ENCODE measurements around the gene GDF2. TPM values are rescaled to one million over a fixed set of nuclear protein-coding genes. Genes with fewer than 3 reads are reported as not detected.

Gene GDF2
- total and polyA plus RNA-seq, 3 experiments from 2014 or later, result not detected

DNA sequence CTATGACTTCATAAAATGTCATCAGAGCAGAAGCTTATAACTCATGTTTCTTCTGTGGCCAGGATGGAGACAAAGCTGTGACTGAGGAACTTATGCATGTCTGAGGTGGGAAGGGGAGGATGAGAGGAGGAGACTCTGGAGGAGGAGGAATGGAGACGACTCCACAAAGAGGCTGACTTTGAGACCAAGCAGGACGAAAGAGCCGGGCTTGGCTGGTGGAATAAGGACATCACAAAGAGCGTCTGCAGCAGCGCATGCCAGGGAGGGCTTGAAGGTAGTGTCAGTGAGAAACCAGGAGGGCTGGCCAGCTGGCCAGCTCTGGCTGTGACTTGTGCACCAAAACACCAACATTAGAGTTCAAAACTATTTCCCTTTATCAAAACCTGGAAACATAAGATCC lies 6.1 kb upstream of the GDF2 start:
- no peak overlapping the region for H3K4me3 ChIP-seq (ENCODE audit: low read length)
- DNase-seq, result no peak
- peaks cover 11 to 13% (median 12%) of the 10 kb centered on the region in 3 donors for H3K4me1 Mint-ChIP-seq
- ChIA-PET POLR2A (no interaction called here), CTCF (interaction anchor here (7.3 to 10.1 kb wide), 2 partner anchors 268 to 289 kb away, joined by 95 to 236 read pairs; no protein-coding TSS in a partner anchor)
- no peaks in the 10 kb centered on the region for H3K9me3 ChIP-seq (ENCODE audit: low read length)
- peaks cover 14% of the 10 kb centered on the region for H3K4me1 ChIP-seq (ENCODE audit: insufficient read depth, low read length)
- no peak overlapping the region for H3K4me3 Mint-ChIP-seq
- H3K36me3 Mint-ChIP-seq, result no peaks in the 10 kb centered on the region
- no peaks in the 10 kb centered on the region for H3K9me3 Mint-ChIP-seq
- no peaks in the 10 kb centered on the region for H3K27me3 ChIP-seq (ENCODE audit: insufficient read depth, low read length, poor library complexity, severe bottlenecking)
- peaks cover 1 to 4% of the 10 kb centered on the region in 2 donors for H3K27me3 Mint-ChIP-seq
- no peaks in the 10 kb centered on the region for H3K36me3 ChIP-seq (ENCODE audit: insufficient read depth, low read length)
- H3K27ac Mint-ChIP-seq, result peak overlapping the region in 1 of 8 donors; percentile 27
- no peak overlapping the region for H3K27ac ChIP-seq (ENCODE audit: low read depth, low read length)

DNA sequence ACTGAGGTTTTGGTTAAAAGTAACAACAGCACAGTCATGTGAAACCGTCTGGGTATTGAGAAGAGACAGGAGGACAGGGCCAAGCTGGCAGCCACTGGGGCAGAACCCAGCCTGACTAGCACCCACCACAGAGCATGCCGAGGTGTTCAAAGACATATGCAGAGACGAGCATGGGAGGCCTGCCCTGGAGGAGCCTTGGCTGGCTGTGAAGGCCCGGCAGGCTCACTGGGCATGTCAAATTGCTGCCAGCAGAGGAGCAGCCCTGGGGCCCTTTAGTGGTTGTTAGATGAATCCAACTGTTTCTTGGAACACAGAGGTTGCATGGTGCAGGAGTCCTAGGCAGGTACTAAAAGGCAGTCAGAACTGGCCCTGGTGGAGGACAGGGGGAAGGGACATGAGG lies 5.0 kb upstream of the GDF2 start:
- H3K9me3 Mint-ChIP-seq, result no peaks in the 10 kb centered on the region
- H3K4me3 Mint-ChIP-seq, result no peak overlapping the region
- no peaks in the 10 kb centered on the region for H3K27me3 ChIP-seq (ENCODE audit: insufficient read depth, low read length, poor library complexity, severe bottlenecking)
- no peaks in the 10 kb centered on the region for H3K36me3 Mint-ChIP-seq
- no peak overlapping the region for H3K4me3 ChIP-seq (ENCODE audit: low read length)
- peaks cover under 1 to 1% (median under 1%) of the 10 kb centered on the region in 3 donors for H3K4me1 Mint-ChIP-seq
- peaks cover 3% of the 10 kb centered on the region for H3K4me1 ChIP-seq (ENCODE audit: insufficient read depth, low read length)
- peaks cover 1 to 4% of the 10 kb centered on the region in 2 donors for H3K27me3 Mint-ChIP-seq
- H3K27ac Mint-ChIP-seq, result peak overlapping the region in 1 of 8 donors; percentile 29
- POLR2A ChIA-PET, result no interaction called here
- H3K27ac ChIP-seq (ENCODE audit: low read depth, low read length), result no peak overlapping the region
- CTCF ChIA-PET, result interaction anchor here (1.2 to 10.1 kb wide), 3 partner anchors 23 to 293 kb away, joined by 3 to 236 read pairs (median 4); no protein-coding TSS in a partner anchor
- no peaks in the 10 kb centered on the region for H3K9me3 ChIP-seq (ENCODE audit: low read length)
- no peaks in the 10 kb centered on the region for H3K36me3 ChIP-seq (ENCODE audit: insufficient read depth, low read length)
- no peak for DNase-seq

GRCh38 chr10:47318706-47319105 lies 3.5 kb upstream of the GDF2 start:
- DNase-seq, result no peak

GRCh38 chr10:47319784-47320183 lies 2.5 kb upstream of the GDF2 start:
- no peaks in the 10 kb centered on the region for H3K9me3 ChIP-seq (ENCODE audit: low read length)
- no peaks in the 10 kb centered on the region for H3K4me1 ChIP-seq (ENCODE audit: insufficient read depth, low read length)
- no peak overlapping the region for H3K27ac ChIP-seq (ENCODE audit: low read depth, low read length)
- H3K27me3 ChIP-seq (ENCODE audit: insufficient read depth, low read length, poor library complexity, severe bottlenecking), result no peaks in the 10 kb centered on the region
- Mint-ChIP-seq H3K27ac (no peak overlapping the region), H3K36me3 (no peaks in the 10 kb centered on the region), H3K4me1 (no peaks in the 10 kb centered on the region), H3K9me3 (no peaks in the 10 kb centered on the region), H3K4me3 (no peak overlapping the region), H3K27me3 (peaks cover 0 to 8% of the 10 kb centered on the region in 2 donors)
- CTCF ChIA-PET, result interaction anchor here (1.0 to 1.6 kb wide), 2 partner anchors 8 to 295 kb away, joined by 3 to 4 read pairs; no protein-coding TSS in a partner anchor
- POLR2A ChIA-PET, result no interaction called here
- no peak overlapping the region for H3K4me3 ChIP-seq (ENCODE audit: low read length)
- no peaks in the 10 kb centered on the region for H3K36me3 ChIP-seq (ENCODE audit: insufficient read depth, low read length)
- no peak for DNase-seq

More at GRCh38 chr10:47318706-47319105, 3.5 kb upstream of the GDF2 start:
- H3K4me1 Mint-ChIP-seq, result no peaks in the 10 kb centered on the region
- CTCF ChIA-PET, result interaction anchor here (1.6 kb wide), 1 partner anchor 294 kb away, joined by 4 read pairs; no protein-coding TSS in a partner anchor
- POLR2A ChIA-PET, result no interaction called here
- peaks cover 1 to 8% of the 10 kb centered on the region in 2 donors for H3K27me3 Mint-ChIP-seq
- H3K27me3 ChIP-seq (ENCODE audit: insufficient read depth, low read length, poor library complexity, severe bottlenecking), result no peaks in the 10 kb centered on the region
- no peaks in the 10 kb centered on the region for H3K9me3 ChIP-seq (ENCODE audit: low read length)
- no peak overlapping the region for H3K4me3 Mint-ChIP-seq
- no peaks in the 10 kb centered on the region for H3K36me3 ChIP-seq (ENCODE audit: insufficient read depth, low read length)
- peak overlapping the region in 1 of 8 donors; percentile 44 for H3K27ac Mint-ChIP-seq
- no peak overlapping the region for H3K27ac ChIP-seq (ENCODE audit: low read depth, low read length)
- H3K4me1 ChIP-seq (ENCODE audit: insufficient read depth, low read length), result no peaks in the 10 kb centered on the region
- no peaks in the 10 kb centered on the region for H3K9me3 Mint-ChIP-seq
- no peak overlapping the region for H3K4me3 ChIP-seq (ENCODE audit: low read length)
- no peaks in the 10 kb centered on the region for H3K36me3 Mint-ChIP-seq

DNA sequence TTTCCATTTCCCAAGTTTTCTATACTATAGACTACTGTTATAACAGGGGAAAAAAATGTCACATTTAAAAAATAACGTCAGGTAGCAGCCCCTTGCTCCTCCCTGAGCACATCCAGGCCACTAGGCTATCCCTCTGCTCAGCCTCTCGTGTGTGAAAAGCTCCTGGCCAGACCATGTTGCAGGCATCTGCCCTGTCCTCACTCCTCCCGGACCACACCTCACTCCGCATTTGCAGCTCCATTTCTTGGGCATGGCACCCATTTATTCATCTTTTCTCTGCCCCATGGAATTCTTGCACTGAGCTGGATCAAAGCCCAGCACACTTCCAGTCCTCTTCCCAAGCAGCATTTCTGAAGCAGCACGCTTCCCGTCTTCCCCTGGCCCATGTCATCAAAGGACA lies 1.4 kb upstream of the GDF2 start:
- Histone ChIP-seq H3K9me3 (ENCODE audit: low read length) (no peaks in the 10 kb centered on the region), H3K36me3 (ENCODE audit: insufficient read depth, low read length) (no peaks in the 10 kb centered on the region), H3K4me1 (ENCODE audit: insufficient read depth, low read length) (no peaks in the 10 kb centered on the region), H3K4me3 (ENCODE audit: low read length) (no peak overlapping the region), H3K27ac (ENCODE audit: low read depth, low read length) (no peak overlapping the region), H3K27me3 (ENCODE audit: insufficient read depth, low read length, poor library complexity, severe bottlenecking) (no peaks in the 10 kb centered on the region)
- no peaks in the 10 kb centered on the region for H3K36me3 Mint-ChIP-seq
- H3K4me3 Mint-ChIP-seq, result no peak overlapping the region
- no peaks in the 10 kb centered on the region for H3K9me3 Mint-ChIP-seq
- no peak overlapping the region for H3K27ac Mint-ChIP-seq
- CTCF ChIA-PET, result interaction anchor here (1.0 kb wide), 1 partner anchor 9 kb away, joined by 3 read pairs; no protein-coding TSS in a partner anchor
- POLR2A ChIA-PET, result no interaction called here
- DNase-seq, result no peak
- H3K27me3 Mint-ChIP-seq, result peaks cover 0 to 8% of the 10 kb centered on the region in 2 donors
- H3K4me1 Mint-ChIP-seq, result no peaks in the 10 kb centered on the region

DNA sequence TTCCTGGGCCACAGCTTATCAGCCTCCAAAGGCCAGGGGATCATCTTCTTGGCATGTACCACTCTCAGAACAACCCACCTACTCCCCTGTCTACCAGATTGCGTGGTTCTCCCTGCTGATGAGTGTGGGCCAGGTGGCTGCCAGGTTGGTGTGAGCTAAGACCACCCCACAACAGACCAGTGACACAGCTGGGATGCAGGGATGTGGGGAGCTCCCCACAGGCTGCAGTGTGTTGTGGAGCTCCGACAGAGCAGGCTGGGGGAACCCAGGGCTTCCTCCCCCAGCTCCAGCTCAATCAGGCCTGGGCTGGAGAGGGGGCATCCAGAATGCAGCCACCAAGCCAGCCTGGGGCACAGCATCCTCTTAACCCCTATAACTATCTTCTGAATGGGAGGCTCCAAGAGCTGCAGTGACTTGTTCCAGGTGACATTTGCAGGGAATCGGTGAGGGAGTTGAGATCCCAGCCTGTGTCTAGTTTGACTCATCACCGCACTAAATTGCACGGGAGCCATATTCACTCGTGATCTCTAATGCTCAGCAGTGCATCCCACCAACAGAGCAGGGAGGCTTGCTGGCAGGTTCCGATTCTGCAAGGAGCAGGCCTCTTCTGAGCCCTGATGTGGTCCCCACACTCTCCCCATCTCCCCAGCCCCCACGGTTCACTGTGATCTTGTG lies 596 bp upstream of the GDF2 start:
- Mint-ChIP-seq H3K4me1 (no peaks in the 10 kb centered on the region), H3K36me3 (no peaks in the 10 kb centered on the region), H3K27me3 (peaks cover 0 to 8% of the 10 kb centered on the region in 2 donors), H3K27ac (no peak overlapping the region), H3K4me3 (no peak overlapping the region), H3K9me3 (no peaks in the 10 kb centered on the region)
- Histone ChIP-seq H3K36me3 (ENCODE audit: insufficient read depth, low read length) (no peaks in the 10 kb centered on the region), H3K9me3 (ENCODE audit: low read length) (no peaks in the 10 kb centered on the region), H3K4me1 (ENCODE audit: insufficient read depth, low read length) (no peaks in the 10 kb centered on the region), H3K27ac (ENCODE audit: low read depth, low read length) (no peak overlapping the region), H3K27me3 (ENCODE audit: insufficient read depth, low read length, poor library complexity, severe bottlenecking) (no peaks in the 10 kb centered on the region), H3K4me3 (ENCODE audit: low read length) (no peak overlapping the region)
- no peak for DNase-seq
- POLR2A ChIA-PET, result no interaction called here
- CTCF ChIA-PET, result interaction anchor here (0.9 kb wide), 1 partner anchor 10 kb away, joined by 3 read pairs; no protein-coding TSS in a partner anchor

DNA sequence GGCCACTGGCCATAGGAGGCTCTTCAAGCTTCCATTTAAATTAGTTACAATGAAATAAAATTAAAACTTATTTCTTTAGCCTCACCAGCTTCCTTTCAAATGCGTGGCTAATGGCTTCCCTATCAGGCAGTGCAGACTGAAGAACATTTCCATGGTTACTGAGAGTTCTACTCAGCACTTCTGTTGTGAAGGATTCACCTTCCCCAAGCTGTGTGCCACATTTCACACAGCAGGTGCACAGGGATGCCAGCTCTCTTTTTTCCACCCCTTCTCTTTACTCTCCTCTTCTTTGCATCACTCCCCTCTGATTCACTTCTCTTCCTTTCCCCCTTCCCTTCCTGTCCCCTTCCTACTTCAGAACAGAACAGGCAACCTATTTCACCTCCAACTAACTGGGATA lies 833 bp downstream of the GDF2 start:
- Mint-ChIP-seq H3K9me3 (peaks cover 0 to 3% (median 0%) of the 10 kb centered on the region in 5 donors), H3K27me3 (peaks cover 0 to 8% of the 10 kb centered on the region in 2 donors), H3K4me3 (no peak overlapping the region), H3K4me1 (no peaks in the 10 kb centered on the region), H3K27ac (no peak overlapping the region), H3K36me3 (no peaks in the 10 kb centered on the region)
- ChIA-PET POLR2A (no interaction called here), CTCF (interaction anchor here (1.7 to 2.6 kb wide), 2 partner anchors 11 to 276 kb away, joined by 5 to 9 read pairs; no protein-coding TSS in a partner anchor)
- H3K27ac ChIP-seq (ENCODE audit: low read depth, low read length), result no peak overlapping the region
- no peaks in the 10 kb centered on the region for H3K9me3 ChIP-seq (ENCODE audit: low read length)
- H3K4me1 ChIP-seq (ENCODE audit: insufficient read depth, low read length), result no peaks in the 10 kb centered on the region
- no peak for DNase-seq
- no peaks in the 10 kb centered on the region for H3K36me3 ChIP-seq (ENCODE audit: insufficient read depth, low read length)
- no peaks in the 10 kb centered on the region for H3K27me3 ChIP-seq (ENCODE audit: insufficient read depth, low read length, poor library complexity, severe bottlenecking)
- no peak overlapping the region for H3K4me3 ChIP-seq (ENCODE audit: low read length)

GRCh38 chr10:47323636-47324296 lies 1.5 kb downstream of the GDF2 start:
- DNase-seq, result no peak
- H3K4me1 ChIP-seq (ENCODE audit: insufficient read depth, low read length), result no peaks in the 10 kb centered on the region
- Mint-ChIP-seq H3K4me1 (no peaks in the 10 kb centered on the region), H3K27ac (no peak overlapping the region), H3K27me3 (peaks cover 0 to 6% of the 10 kb centered on the region in 2 donors), H3K9me3 (peaks cover 0 to 3% (median 0%) of the 10 kb centered on the region in 5 donors), H3K36me3 (no peaks in the 10 kb centered on the region), H3K4me3 (no peak overlapping the region)
- ChIA-PET CTCF (interaction anchor here (0.7 to 2.6 kb wide), 3 partner anchors 12 to 276 kb away, joined by 3 to 9 read pairs (median 5); no protein-coding TSS in a partner anchor), POLR2A (no interaction called here)
- no peak overlapping the region for H3K27ac ChIP-seq (ENCODE audit: low read depth, low read length)
- H3K9me3 ChIP-seq (ENCODE audit: low read length), result no peaks in the 10 kb centered on the region
- no peak overlapping the region for H3K4me3 ChIP-seq (ENCODE audit: low read length)
- no peaks in the 10 kb centered on the region for H3K27me3 ChIP-seq (ENCODE audit: insufficient read depth, low read length, poor library complexity, severe bottlenecking)
- no peaks in the 10 kb centered on the region for H3K36me3 ChIP-seq (ENCODE audit: insufficient read depth, low read length)
